HG03097 (cell line): ENCODE data around the gene PAK1.

ENCODE experiments used
- ATAC-seq: cut with Tn5 transposase; IDR thresholded peaks from one replicate; pipeline ENCODE4 v1.9.1; 2021; ENCODE audit not compliant: unreplicated experiment, low FRiP score

The PAK1 gene

DNA sequence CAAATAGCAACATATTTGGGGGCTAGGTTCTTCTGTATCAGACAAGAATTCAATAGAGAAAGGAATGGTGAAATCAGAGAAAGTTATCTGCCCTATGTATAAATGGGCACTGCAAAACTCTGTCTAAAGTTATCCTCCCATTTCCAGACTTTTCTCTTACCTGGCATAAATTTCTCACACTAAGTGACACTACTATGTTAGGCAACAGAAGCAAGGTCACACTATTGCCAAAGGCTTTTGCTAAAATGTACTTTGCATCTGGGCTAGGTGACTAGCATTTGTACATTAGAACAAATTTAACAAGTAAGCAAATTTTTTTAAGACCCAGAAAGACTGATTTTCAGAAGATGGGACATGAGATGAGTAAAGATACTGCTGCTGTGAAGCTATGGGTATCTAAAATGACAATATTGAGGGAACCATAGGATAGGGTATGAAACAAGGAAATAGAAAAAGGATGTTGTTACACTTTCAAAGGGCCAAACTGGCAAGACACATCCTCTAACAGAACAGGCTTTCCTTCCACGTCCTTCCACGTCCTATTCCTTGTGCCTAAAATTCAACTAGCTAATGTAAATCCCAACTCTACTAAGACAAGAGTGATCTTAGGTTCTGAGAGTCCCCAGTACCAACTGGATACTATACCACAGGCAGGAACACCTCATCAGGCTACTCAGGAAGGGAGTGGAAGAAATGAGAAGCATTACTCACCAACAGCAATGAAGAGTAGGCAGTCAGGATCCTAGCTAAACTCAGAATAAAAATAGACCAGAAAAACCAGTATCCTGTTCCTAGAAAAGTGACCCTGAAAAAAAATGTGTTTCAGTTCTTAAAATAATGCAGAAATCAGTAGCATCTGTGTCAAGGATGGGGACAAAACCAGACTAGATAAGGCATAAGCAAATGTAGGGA lies 195.0 kb downstream of the PAK1 start:
- ATAC-seq: no peak

DNA sequence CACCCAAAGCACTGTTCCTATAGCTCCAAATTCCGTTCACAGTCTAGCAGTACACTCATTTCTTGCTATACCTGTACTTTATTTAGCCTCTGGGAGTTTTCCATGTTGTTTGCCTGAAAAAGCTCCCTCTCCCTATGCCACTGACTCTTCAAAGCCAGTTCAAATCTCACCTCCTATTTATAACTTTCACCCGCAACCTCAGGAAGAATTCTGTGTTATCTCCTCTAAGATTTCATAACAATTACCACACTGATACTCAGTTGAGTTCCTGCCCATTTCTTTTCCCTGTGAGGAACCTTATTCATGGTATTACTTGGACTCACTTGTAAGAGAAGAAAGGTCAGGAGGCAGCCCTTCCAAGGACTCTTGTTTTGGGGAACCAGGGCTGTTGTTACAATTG lies 197.6 kb downstream of the PAK1 start:
- ATAC-seq: no peak
